Measurements from ENCODE around the gene SUPV3L1. TPM values are rescaled to one million over a fixed set of nuclear protein-coding genes. Genes with fewer than 3 reads are reported as not detected.

Gene SUPV3L1
- total RNA-seq, 4 donors from 2014 or later: 18.5 to 35.0 (median 30.6) TPM

GRCh38 chr10:69240455-69240854 is 60.4 kb downstream of the SUPV3L1 start:
- TF ChIP-seq, protein P1, sequence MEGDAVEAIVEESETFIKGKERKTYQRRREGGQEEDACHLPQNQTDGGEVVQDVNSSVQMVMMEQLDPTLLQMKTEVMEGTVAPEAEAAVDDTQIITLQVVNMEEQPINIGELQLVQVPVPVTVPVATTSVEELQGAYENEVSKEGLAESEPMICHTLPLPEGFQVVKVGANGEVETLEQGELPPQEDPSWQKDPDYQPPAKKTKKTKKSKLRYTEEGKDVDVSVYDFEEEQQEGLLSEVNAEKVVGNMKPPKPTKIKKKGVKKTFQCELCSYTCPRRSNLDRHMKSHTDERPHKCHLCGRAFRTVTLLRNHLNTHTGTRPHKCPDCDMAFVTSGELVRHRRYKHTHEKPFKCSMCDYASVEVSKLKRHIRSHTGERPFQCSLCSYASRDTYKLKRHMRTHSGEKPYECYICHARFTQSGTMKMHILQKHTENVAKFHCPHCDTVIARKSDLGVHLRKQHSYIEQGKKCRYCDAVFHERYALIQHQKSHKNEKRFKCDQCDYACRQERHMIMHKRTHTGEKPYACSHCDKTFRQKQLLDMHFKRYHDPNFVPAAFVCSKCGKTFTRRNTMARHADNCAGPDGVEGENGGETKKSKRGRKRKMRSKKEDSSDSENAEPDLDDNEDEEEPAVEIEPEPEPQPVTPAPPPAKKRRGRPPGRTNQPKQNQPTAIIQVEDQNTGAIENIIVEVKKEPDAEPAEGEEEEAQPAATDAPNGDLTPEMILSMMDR (IDR thresholded peaks at IDR 0.05): no peak
- no peak for TF ChIP-seq POLR2A (IDR thresholded peaks at IDR 0.05)
- no peak overlapping the region for H3K27ac ChIP-seq
- H3K4me1 ChIP-seq: no peaks in the 10 kb centered on the region
- H3K27me3 ChIP-seq: no peaks in the 10 kb centered on the region
- no peak for DNase-seq
- no peaks in the 10 kb centered on the region for H3K36me3 ChIP-seq
- H3K9me3 ChIP-seq: no peaks in the 10 kb centered on the region
- no peak overlapping the region for H3K4me3 ChIP-seq
- intact Hi-C loops (cut with DNase I; ENCODE audit: low total_unique reads): no loop called here

GRCh38 chr10:69241575-69241974 is 61.5 kb downstream of the SUPV3L1 start:
- Histone ChIP-seq H3K4me3 (no peak overlapping the region), H3K36me3 (no peaks in the 10 kb centered on the region), H3K27me3 (no peaks in the 10 kb centered on the region), H3K4me1 (no peaks in the 10 kb centered on the region), H3K27ac (no peak overlapping the region), H3K9me3 (no peaks in the 10 kb centered on the region)
- DNase-seq: no peak
- no peak for TF ChIP-seq POLR2A (IDR thresholded peaks at IDR 0.05)
- TF ChIP-seq, protein P1 (IDR thresholded peaks at IDR 0.05): no peak
- intact Hi-C loops (cut with DNase I; ENCODE audit: low total_unique reads): no loop called here

DNA sequence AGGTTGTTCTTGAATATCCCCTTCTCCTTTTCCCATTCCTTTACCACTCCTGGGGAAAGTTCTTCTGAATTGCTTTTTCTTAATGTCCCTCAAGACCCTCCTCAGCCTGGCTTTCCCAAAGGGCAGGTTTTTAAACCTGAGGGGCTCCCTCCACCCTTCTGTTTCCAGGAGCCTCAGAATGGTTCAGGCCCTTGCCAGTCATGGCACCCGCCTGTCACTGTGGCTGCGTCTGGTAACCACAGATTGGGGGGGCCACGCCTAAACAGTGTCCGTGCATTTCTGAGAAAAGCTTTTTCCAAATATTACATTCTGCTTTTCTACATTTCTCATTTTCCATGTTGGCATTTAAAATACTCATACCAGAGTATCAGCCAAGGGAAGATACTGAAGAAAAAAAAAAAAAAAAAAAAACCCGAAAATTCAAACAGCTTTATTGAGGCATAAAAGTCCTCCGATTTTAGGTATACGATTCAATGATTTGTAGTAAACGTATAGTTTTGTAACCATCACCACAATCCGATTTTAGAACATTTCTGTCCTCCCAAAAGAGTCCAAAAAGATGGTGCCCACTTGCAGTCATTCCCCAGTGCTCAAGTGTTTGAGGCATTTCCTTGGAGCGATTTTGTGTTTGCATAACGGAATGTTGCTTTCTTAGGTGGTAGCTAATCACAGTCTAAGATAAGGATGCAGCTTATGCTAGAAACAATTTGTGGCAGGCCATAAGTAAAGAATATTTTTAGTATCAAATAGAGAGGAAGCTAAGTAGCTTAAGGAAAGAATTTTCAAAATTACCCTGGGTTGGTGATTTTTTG is 62.2 kb downstream of the SUPV3L1 start:
- Histone ChIP-seq H3K27me3 (no peaks in the 10 kb centered on the region), H3K9me3 (no peaks in the 10 kb centered on the region), H3K36me3 (no peaks in the 10 kb centered on the region), H3K4me3 (no peak overlapping the region), H3K27ac (no peak overlapping the region), H3K4me1 (no peaks in the 10 kb centered on the region)
- intact Hi-C loops (cut with DNase I; ENCODE audit: low total_unique reads): no loop called here
- no peak for DNase-seq
- TF ChIP-seq, protein P1 (IDR thresholded peaks at IDR 0.05): no peak
- no peak for TF ChIP-seq POLR2A (IDR thresholded peaks at IDR 0.05)

DNA sequence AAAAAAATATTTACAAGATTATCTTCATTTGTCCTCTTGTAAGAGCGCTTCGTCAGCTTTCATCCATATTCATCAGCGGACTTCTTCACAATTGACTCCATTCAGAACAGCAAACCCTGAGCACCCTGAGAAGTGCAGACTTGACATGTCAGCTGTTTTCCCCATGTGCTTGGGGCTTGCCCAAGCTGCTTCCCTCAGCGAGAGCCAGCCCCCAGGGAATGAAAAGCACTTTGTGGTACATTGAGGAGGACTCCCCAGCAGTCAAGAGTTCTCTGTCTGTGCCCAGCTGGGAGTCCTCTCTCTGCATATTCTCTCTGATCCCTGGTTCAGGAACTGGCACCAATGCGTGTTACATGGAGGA is 62.8 kb downstream of the SUPV3L1 start:
- H3K4me3 ChIP-seq: no peak overlapping the region

GRCh38 chr10:69243817-69244216 is 63.8 kb downstream of the SUPV3L1 start:
- Histone ChIP-seq H3K27ac (no peak overlapping the region), H3K27me3 (no peaks in the 10 kb centered on the region), H3K9me3 (no peaks in the 10 kb centered on the region), H3K4me1 (no peaks in the 10 kb centered on the region), H3K4me3 (no peak overlapping the region), H3K36me3 (no peaks in the 10 kb centered on the region)
- DNase-seq: no peak
- no peak for TF ChIP-seq POLR2A (IDR thresholded peaks at IDR 0.05)
- TF ChIP-seq, protein P1 (IDR thresholded peaks at IDR 0.05): no peak
- intact Hi-C loops (cut with DNase I; ENCODE audit: low total_unique reads): no loop called here

More for the DNA sequence above, 62.8 kb downstream of the SUPV3L1 start:
- no peaks in the 10 kb centered on the region for H3K36me3 ChIP-seq
- no peaks in the 10 kb centered on the region for H3K9me3 ChIP-seq
- H3K27me3 ChIP-seq: no peaks in the 10 kb centered on the region
- H3K4me1 ChIP-seq: no peaks in the 10 kb centered on the region
- TF ChIP-seq, protein P1 (IDR thresholded peaks at IDR 0.05): no peak
- TF ChIP-seq POLR2A (IDR thresholded peaks at IDR 0.05): no peak
- intact Hi-C loops (cut with DNase I; ENCODE audit: low total_unique reads): no loop called here
- H3K27ac ChIP-seq: no peak overlapping the region
- DNase-seq: no peak

Measured in uterus (tissue), 4 donors.